ENCODE data around the gene DPEP1. TPM values are rescaled to one million over a fixed set of nuclear protein-coding genes. Genes with fewer than 3 reads are reported as not detected.

Gene DPEP1
- total and polyA plus RNA-seq, 2 donors from 2014 or later = 24.2 to 433 TPM

DNA sequence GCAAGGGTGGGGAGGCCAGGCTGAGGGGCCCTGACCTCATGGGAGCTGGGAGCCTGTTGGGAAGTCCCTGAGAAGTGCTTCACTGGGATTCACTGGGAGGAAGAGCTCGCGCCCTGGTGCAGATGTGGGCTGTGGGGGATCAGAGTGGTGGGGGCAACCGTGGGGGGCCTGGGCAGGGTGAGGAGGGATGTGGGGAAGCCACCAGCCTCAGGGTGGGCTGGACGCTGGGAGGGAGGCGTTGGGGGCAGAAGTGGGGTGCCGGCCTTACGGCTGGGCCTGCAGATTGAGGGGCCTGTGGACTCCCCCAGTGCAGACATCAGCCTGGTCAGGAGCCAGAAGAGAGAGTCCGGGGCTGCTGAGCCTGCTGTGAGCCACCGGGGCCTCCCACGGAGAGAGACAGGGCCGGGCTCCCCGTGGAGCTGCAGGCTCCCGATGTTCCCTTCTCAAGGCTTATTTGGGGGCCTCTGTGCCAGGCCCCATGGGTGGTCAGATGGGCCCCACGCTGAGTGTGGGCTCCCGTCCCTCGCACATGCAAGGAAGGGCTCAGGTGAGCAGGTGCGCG lies 7.8 kb downstream of the DPEP1 start:
- Histone ChIP-seq H3K27me3 (ENCODE audit: control insufficient read depth, insufficient read depth, low read length) (no peaks in the 10 kb centered on the region), H3K36me3 (ENCODE audit: control insufficient read depth in 2 of 3, insufficient read depth in 3 of 3, low read length in 3 of 3) (no peaks in the 10 kb centered on the region), H3K27ac (ENCODE audit: low read depth in 2 of 2, low read length in 2 of 2) (no peak overlapping the region), H3K4me1 (ENCODE audit: control insufficient read depth in 2 of 3, insufficient read depth in 2 of 3, low read depth in 1 of 3, low read length in 3 of 3) (peaks cover 0 to 20% (median 8%) of the 10 kb centered on the region in 3 donors), H3K4me3 (ENCODE audit: low read length in 3 of 3) (no peak overlapping the region), H3K9ac (ENCODE audit: low read length in 3 of 3) (no peak overlapping the region), H3K9me3 (ENCODE audit: control insufficient read depth in 2 of 3, insufficient read depth in 1 of 3, low read length in 3 of 3) (no peaks in the 10 kb centered on the region)
- intact Hi-C loops (cut with DNase I) = no loop called here
- DNase-seq (no peak), FAIRE-seq (no peak)
- TF ChIP-seq, protein P1, sequence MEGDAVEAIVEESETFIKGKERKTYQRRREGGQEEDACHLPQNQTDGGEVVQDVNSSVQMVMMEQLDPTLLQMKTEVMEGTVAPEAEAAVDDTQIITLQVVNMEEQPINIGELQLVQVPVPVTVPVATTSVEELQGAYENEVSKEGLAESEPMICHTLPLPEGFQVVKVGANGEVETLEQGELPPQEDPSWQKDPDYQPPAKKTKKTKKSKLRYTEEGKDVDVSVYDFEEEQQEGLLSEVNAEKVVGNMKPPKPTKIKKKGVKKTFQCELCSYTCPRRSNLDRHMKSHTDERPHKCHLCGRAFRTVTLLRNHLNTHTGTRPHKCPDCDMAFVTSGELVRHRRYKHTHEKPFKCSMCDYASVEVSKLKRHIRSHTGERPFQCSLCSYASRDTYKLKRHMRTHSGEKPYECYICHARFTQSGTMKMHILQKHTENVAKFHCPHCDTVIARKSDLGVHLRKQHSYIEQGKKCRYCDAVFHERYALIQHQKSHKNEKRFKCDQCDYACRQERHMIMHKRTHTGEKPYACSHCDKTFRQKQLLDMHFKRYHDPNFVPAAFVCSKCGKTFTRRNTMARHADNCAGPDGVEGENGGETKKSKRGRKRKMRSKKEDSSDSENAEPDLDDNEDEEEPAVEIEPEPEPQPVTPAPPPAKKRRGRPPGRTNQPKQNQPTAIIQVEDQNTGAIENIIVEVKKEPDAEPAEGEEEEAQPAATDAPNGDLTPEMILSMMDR (IDR thresholded peaks at IDR 0.05; ENCODE audit: borderline replicate concordance, extremely low read depth, insufficient read depth) = no peak

DNA sequence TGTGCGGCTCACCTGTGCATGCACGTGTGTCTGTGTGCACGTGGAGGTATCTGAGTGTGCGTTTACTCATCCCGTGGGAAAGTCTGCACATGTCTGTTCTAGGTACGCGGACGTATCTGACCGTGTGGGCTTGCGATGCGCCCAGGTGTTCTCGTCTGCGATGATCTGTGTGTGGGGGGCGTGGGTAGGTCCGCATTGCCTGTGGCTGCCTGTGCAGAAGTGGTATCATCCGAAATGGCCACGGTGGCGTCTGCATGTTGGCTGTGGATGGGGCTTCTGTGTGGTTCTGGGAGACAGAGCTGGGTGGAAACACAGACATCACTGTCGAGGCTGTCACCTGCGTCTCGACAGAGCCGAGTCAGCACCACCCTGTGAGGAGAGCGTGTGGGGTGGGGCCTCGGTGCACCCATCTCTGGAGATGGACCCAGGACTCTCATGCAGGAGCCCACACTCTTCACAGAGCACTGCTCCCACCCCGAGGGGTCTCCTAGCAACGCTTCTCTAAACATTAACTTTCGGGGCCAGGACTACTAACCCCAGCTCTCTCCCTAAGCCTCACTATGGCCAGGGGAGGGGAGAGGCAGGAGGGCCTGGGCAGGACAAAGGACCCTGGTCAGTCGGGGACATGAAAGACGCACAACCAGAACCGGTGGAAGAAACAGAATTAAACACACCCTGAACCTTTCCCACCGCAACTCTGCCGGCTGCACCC lies 8.4 kb downstream of the DPEP1 start:
- DNase-seq = peak in 3 of 5 donors; percentile 64 to 79 (median 76)
- no peak overlapping the region for H3K27ac ChIP-seq (ENCODE audit: low read depth in 2 of 2, low read length in 2 of 2)

DNA sequence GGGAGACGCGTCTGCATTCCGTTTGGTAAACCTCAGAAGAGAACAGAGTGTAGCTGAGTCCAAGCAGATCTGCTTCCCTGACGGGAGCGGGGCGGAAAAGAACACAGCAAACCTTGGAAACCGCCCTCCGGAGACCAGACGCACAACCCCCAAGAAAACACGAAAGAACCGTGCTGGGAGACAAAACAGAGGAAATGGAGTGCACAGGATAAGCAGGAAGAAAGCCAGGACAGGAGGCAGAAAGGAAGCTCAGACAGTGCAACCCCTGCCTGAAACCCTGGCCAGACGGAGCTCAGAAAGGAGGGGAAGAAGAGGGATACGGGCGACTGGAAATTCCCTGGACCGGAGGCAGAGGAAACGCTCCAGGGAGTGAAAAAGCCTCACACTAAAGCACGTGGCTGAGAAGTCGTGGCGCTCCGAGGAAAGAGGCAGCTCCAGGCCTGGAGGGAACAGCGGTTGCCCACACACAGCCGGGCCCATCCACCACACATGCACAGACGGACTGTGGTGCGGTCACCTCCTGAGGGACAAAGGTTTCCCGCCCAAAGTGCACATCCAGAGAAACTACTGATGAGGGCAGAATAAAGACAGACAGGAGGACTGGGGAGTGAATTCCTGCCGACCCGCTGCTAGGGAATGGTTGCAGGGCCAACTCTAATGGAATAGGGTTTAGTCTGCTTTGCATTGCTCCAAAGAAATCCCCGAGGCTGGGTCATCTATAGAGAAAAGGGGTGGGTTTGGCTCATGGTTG lies 10.2 kb downstream of the DPEP1 start:
- Histone ChIP-seq H3K27ac (ENCODE audit: low read depth in 2 of 2, low read length in 2 of 2) (peak overlapping the region in 1 of 2 donors; percentile 55), H3K9me3 (ENCODE audit: control insufficient read depth in 2 of 3, insufficient read depth in 1 of 3, low read length in 3 of 3) (no peaks in the 10 kb centered on the region), H3K36me3 (ENCODE audit: control insufficient read depth in 2 of 3, insufficient read depth in 3 of 3, low read length in 3 of 3) (no peaks in the 10 kb centered on the region), H3K9ac (ENCODE audit: low read length in 3 of 3) (no peak overlapping the region), H3K4me3 (ENCODE audit: low read length in 3 of 3) (no peak overlapping the region), H3K4me1 (ENCODE audit: control insufficient read depth in 2 of 3, insufficient read depth in 2 of 3, low read depth in 1 of 3, low read length in 3 of 3) (peaks cover 0 to 13% (median 8%) of the 10 kb centered on the region in 3 donors), H3K27me3 (ENCODE audit: control insufficient read depth, insufficient read depth, low read length) (no peaks in the 10 kb centered on the region)
- no peak for FAIRE-seq
- TF ChIP-seq, protein P1 (IDR thresholded peaks at IDR 0.05; ENCODE audit: borderline replicate concordance, extremely low read depth, insufficient read depth) = no peak
- DNase-seq = peak in 2 of 5 donors; percentile 43 to 50
- intact Hi-C loops (cut with DNase I) = no loop called here

More for the DNA sequence above, 8.4 kb downstream of the DPEP1 start:
- intact Hi-C loops (cut with DNase I) = no loop called here
- Histone ChIP-seq H3K9ac (ENCODE audit: low read length in 3 of 3) (no peak overlapping the region), H3K9me3 (ENCODE audit: control insufficient read depth in 2 of 3, insufficient read depth in 1 of 3, low read length in 3 of 3) (no peaks in the 10 kb centered on the region), H3K4me3 (ENCODE audit: low read length in 3 of 3) (no peak overlapping the region), H3K27me3 (ENCODE audit: control insufficient read depth, insufficient read depth, low read length) (no peaks in the 10 kb centered on the region), H3K36me3 (ENCODE audit: control insufficient read depth in 2 of 3, insufficient read depth in 3 of 3, low read length in 3 of 3) (no peaks in the 10 kb centered on the region), H3K4me1 (ENCODE audit: control insufficient read depth in 2 of 3, insufficient read depth in 2 of 3, low read depth in 1 of 3, low read length in 3 of 3) (peaks cover 0 to 16% (median 8%) of the 10 kb centered on the region in 3 donors)
- TF ChIP-seq, protein P1 (IDR thresholded peaks at IDR 0.05; ENCODE audit: borderline replicate concordance, extremely low read depth, insufficient read depth) = no peak
- FAIRE-seq = no peak
